Liver (tissue), 9 donors: ENCODE results near the gene NF1. TPM values are rescaled to one million over a fixed set of nuclear protein-coding genes. Genes with fewer than 3 reads are reported as not detected.

Experiments used
- DNase-seq: peaks from one replicate; pipeline ENCODE4 v3.0.0-alpha.2; 2017; ENCODE audit warnings: low spot score
- H3K27ac ChIP-seq, 2 donors: one replicate each; pipeline ENCODE4 v1.7.0; 2013; ENCODE audit warnings: inconsistent platforms in 2 of 2, low read length in 2 of 2, control low read depth in 1 of 2, low read depth in 1 of 2, mild to moderate bottlenecking in 1 of 2
- H3K27me3 ChIP-seq, 4 donors: one replicate each; pipeline versions ENCODE4 v1.6.1 to v1.7.0; 2013; ENCODE audit warnings: low read length in 3 of 4, inconsistent platforms in 1 of 4, mild to moderate bottlenecking in 1 of 4, moderate library complexity in 1 of 4; ENCODE audit not compliant: control insufficient read depth in 4 of 4, insufficient read depth in 4 of 4
- H3K36me3 ChIP-seq, 4 donors: one replicate each; pipeline versions ENCODE4 v1.6.1 to v1.7.0; 2013; ENCODE audit warnings: low read length in 3 of 4, mild to moderate bottlenecking in 3 of 4, low read depth in 1 of 4, moderate library complexity in 1 of 4; ENCODE audit not compliant: control insufficient read depth in 4 of 4, insufficient read depth in 3 of 4
- H3K4me1 ChIP-seq, 4 donors: one replicate each; pipeline versions ENCODE4 v1.6.1 to v1.7.0; 2013; ENCODE audit warnings: low read length in 3 of 4, mild to moderate bottlenecking in 3 of 4, moderate library complexity in 1 of 4; ENCODE audit not compliant: control insufficient read depth in 4 of 4, insufficient read depth in 4 of 4
- H3K4me3 ChIP-seq, 3 donors: one replicate each; pipeline versions ENCODE4 v1.6.1 to v1.7.0; 2013; ENCODE audit warnings: low read length in 3 of 3, control low read depth in 1 of 3, low read depth in 1 of 3, mild to moderate bottlenecking in 1 of 3
- H3K9ac ChIP-seq, 2 donors: one replicate each; pipeline ENCODE4 v1.7.0; 2013; ENCODE audit warnings: low read length in 2 of 2, mild to moderate bottlenecking in 2 of 2, moderate library complexity in 2 of 2, control low read depth in 1 of 2, low read depth in 1 of 2
- H3K9me3 ChIP-seq, 4 donors: one replicate each; pipeline versions ENCODE4 v1.6.1 to v1.7.0; 2013; ENCODE audit warnings: low read length in 3 of 4; ENCODE audit not compliant: control insufficient read depth in 4 of 4
- CTCF ChIP-seq: fragments of 150-350 bp; IDR thresholded peaks from 2 replicates; pipeline ENCODE4 v1.5.1; 2017; ENCODE audit warnings: improper control_type of control experiment, low read depth, low read length; ENCODE audit not compliant: missing input control
- EGR1 ChIP-seq, 2 donors: IDR thresholded peaks; 2 replicates each; pipeline ENCODE4 v1.6.1; 2016 to 2018; ENCODE audit warnings: antibody characterized with exemption in 2 of 2, low read depth in 2 of 2
- FOXA1 ChIP-seq: IDR thresholded peaks from 2 replicates; pipeline ENCODE4 v1.6.1; 2016; ENCODE audit warnings: antibody characterized with exemption
- GABPA ChIP-seq, 2 donors: IDR thresholded peaks in 1 of 2; conservative IDR thresholded peaks in 1 of 2; 2 replicates each; pipeline ENCODE4 v1.6.1; 2016; ENCODE audit warnings: antibody characterized with exemption in 2 of 2, mild to moderate bottlenecking in 1 of 2, moderate library complexity in 1 of 2
- JUND ChIP-seq, 2 donors: IDR thresholded peaks; 2 replicates each; pipeline ENCODE4 v1.6.1; 2016; ENCODE audit warnings: antibody characterized with exemption in 2 of 2
- MAX ChIP-seq: IDR thresholded peaks from 2 replicates; pipeline ENCODE4 v1.6.1; 2016; ENCODE audit warnings: antibody characterized with exemption
- NR2F2 ChIP-seq: IDR thresholded peaks from 2 replicates; pipeline ENCODE4 v1.6.1; 2016; ENCODE audit warnings: antibody characterized with exemption
- RAD21 ChIP-seq, 2 donors: IDR thresholded peaks; 2 replicates each; pipeline ENCODE4 v1.6.1; 2016; ENCODE audit warnings: antibody characterized with exemption in 2 of 2, mild to moderate bottlenecking in 2 of 2
- RXRA ChIP-seq, 2 donors: IDR thresholded peaks; 2 replicates each; pipeline ENCODE4 v1.6.1; 2017 to 2018; ENCODE audit warnings: antibody characterized with exemption in 2 of 2, mild to moderate bottlenecking in 1 of 2
- TAF1 ChIP-seq: conservative IDR thresholded peaks from 2 replicates; pipeline ENCODE4 v1.6.1; 2016; ENCODE audit warnings: antibody characterized with exemption, mild to moderate bottlenecking
- YY1 ChIP-seq: IDR thresholded peaks from 2 replicates; pipeline ENCODE4 v1.6.1; 2016; ENCODE audit warnings: antibody characterized with exemption, mild to moderate bottlenecking
- WGBS: extraction: QIAGEN DNeasy Blood & Tissue Kit; methylation state at CpG from one replicate; pipeline ENCODE4 v1.1.7; 2013; 5-methylcytosine and 5-hydroxymethylcytosine counted together
- polyA plus RNA-seq, 2 donors: library from polyadenylated mRNA; stranded (reverse) in 1 of 2; unstranded in 1 of 2; fragments of 200-250 nt in 1 of 2; fragments of >200 nt in 1 of 2; fragmentation: Nextera tagmentation in 1 of 2; extraction: Ambion mirVana in 1 of 2; gene quantifications; one replicate each; pipeline versions ENCODE4 v1.2.1 to v1.2.3, GENCODE V29; 2013 to 2015
- total RNA-seq, 2 donors: library from RNA; depleted of rRNA; stranded (reverse); fragments of >200 nt; gene quantifications; one replicate each; pipeline ENCODE4 v1.2.3, GENCODE V29; 2014
- TF ChIP-seq, protein P1 (sequence below): IDR thresholded peaks from 2 replicates; pipeline ENCODE4 v1.6.1; 2016; ENCODE audit warnings: antibody characterized with exemption, mild to moderate bottlenecking
- TF ChIP-seq, protein P2 (sequence below): IDR thresholded peaks from 2 replicates; pipeline ENCODE4 v1.6.1; 2016; ENCODE audit warnings: antibody characterized with exemption
- TF ChIP-seq, protein P3 (sequence below): IDR thresholded peaks from 2 replicates; pipeline ENCODE4 v1.6.1; 2016; ENCODE audit warnings: antibody characterized with exemption
- donor health status: healthy.
- donor health status: healthy.
- donor health status: healthy.
- donor health status: healthy.
- donor health status: healthy.

Gene NF1
- total and polyA plus RNA-seq, 4 donors = 4.6 to 42.6 (median 13.5) TPM

GRCh38 chr17:31226950-31227349 lies 132.2 kb downstream of the NF1 start:
- Histone ChIP-seq H3K9me3 (no peaks in the 10 kb centered on the region), H3K4me1 (no peaks in the 10 kb centered on the region), H3K27ac (no peak overlapping the region), H3K27me3 (no peaks in the 10 kb centered on the region), H3K36me3 (peaks cover 0 to 15% (median 8%) of the 10 kb centered on the region in 4 donors), H3K4me3 (no peak overlapping the region), H3K9ac (no peak overlapping the region)
- DNase-seq = no peak
- TF ChIP-seq NR2F2 = no peak
- TF ChIP-seq TAF1 = no peak
- TF ChIP-seq EGR1 (IDR thresholded peaks at IDR 0.05; ENCODE audit: low read depth in 2 of 2) = no peak
- TF ChIP-seq, protein P1, sequence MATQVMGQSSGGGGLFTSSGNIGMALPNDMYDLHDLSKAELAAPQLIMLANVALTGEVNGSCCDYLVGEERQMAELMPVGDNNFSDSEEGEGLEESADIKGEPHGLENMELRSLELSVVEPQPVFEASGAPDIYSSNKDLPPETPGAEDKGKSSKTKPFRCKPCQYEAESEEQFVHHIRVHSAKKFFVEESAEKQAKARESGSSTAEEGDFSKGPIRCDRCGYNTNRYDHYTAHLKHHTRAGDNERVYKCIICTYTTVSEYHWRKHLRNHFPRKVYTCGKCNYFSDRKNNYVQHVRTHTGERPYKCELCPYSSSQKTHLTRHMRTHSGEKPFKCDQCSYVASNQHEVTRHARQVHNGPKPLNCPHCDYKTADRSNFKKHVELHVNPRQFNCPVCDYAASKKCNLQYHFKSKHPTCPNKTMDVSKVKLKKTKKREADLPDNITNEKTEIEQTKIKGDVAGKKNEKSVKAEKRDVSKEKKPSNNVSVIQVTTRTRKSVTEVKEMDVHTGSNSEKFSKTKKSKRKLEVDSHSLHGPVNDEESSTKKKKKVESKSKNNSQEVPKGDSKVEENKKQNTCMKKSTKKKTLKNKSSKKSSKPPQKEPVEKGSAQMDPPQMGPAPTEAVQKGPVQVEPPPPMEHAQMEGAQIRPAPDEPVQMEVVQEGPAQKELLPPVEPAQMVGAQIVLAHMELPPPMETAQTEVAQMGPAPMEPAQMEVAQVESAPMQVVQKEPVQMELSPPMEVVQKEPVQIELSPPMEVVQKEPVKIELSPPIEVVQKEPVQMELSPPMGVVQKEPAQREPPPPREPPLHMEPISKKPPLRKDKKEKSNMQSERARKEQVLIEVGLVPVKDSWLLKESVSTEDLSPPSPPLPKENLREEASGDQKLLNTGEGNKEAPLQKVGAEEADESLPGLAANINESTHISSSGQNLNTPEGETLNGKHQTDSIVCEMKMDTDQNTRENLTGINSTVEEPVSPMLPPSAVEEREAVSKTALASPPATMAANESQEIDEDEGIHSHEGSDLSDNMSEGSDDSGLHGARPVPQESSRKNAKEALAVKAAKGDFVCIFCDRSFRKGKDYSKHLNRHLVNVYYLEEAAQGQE = no peak
- TF ChIP-seq, protein P2, sequence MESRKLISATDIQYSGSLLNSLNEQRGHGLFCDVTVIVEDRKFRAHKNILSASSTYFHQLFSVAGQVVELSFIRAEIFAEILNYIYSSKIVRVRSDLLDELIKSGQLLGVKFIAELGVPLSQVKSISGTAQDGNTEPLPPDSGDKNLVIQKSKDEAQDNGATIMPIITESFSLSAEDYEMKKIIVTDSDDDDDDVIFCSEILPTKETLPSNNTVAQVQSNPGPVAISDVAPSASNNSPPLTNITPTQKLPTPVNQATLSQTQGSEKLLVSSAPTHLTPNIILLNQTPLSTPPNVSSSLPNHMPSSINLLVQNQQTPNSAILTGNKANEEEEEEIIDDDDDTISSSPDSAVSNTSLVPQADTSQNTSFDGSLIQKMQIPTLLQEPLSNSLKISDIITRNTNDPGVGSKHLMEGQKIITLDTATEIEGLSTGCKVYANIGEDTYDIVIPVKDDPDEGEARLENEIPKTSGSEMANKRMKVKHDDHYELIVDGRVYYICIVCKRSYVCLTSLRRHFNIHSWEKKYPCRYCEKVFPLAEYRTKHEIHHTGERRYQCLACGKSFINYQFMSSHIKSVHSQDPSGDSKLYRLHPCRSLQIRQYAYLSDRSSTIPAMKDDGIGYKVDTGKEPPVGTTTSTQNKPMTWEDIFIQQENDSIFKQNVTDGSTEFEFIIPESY = no peak
- TF ChIP-seq FOXA1 = no peak
- no peak for TF ChIP-seq RXRA (IDR thresholded peaks at IDR 0.05)
- TF ChIP-seq MAX = no peak
- no peak for TF ChIP-seq CTCF
- no peak for TF ChIP-seq JUND (IDR thresholded peaks at IDR 0.05)
- 92% methylated on average over 3 of the region's 3 CpGs for WGBS

DNA sequence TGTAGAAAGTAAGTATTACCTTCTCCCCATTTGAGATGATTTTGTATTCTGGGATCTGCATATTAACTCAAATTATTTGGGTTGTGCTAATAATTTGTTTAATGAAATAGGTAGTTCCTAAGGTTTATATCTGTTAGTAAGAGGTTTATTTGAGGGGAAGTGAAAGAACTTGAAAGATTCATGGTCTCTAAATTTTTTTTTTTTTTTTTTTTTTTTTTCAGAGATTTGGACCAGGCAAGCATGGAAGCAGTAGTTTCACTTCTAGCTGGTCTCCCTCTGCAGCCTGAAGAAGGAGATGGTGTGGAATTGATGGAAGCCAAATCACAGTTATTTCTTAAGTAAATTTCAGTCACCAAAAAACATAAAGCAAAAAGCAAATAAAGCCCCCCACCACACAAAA lies 137.1 kb downstream of the NF1 start:
- Histone ChIP-seq H3K9ac (no peak overlapping the region), H3K9me3 (no peaks in the 10 kb centered on the region), H3K4me1 (no peaks in the 10 kb centered on the region), H3K27me3 (no peaks in the 10 kb centered on the region), H3K36me3 (peaks cover 8 to 36% (median 21%) of the 10 kb centered on the region in 4 donors), H3K4me3 (no peak overlapping the region), H3K27ac (no peak overlapping the region)
- DNase-seq = no peak
- TF ChIP-seq JUND (IDR thresholded peaks at IDR 0.05) = no peak
- no peak for TF ChIP-seq EGR1 (IDR thresholded peaks at IDR 0.05; ENCODE audit: low read depth in 2 of 2)
- no peak for TF ChIP-seq RAD21 (IDR thresholded peaks at IDR 0.05)
- TF ChIP-seq RXRA (IDR thresholded peaks at IDR 0.05) = no peak
- no peak for TF ChIP-seq NR2F2
- TF ChIP-seq MAX = no peak
- TF ChIP-seq TAF1 = no peak
- no peak for TF ChIP-seq YY1
- TF ChIP-seq GABPA (IDR thresholded peaks at IDR 0.05 in 1 of 2, conservative IDR thresholded peaks at IDR 0.05 in 1 of 2) = no peak
- TF ChIP-seq, protein P1 = no peak
- TF ChIP-seq FOXA1 = no peak
- TF ChIP-seq, protein P3, sequence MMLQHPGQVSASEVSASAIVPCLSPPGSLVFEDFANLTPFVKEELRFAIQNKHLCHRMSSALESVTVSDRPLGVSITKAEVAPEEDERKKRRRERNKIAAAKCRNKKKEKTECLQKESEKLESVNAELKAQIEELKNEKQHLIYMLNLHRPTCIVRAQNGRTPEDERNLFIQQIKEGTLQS = no peak
